D721Med (cell line): ENCODE results near the gene RPL10L.

Experiments used
- DNase-seq: peaks from one replicate; pipeline ENCODE4 v3.0.0; 2011; ENCODE audit warnings: low spot score; ENCODE audit not compliant: insufficient read length
- FAIRE-seq: peaks from 2 replicates; lab custom pipeline; 2011; peaks lifted over from hg19 to GRCh38; lab: Jason Lieb, UNC
- TF ChIP-seq, protein P1 (sequence below): IDR thresholded peaks from 2 replicates; pipeline ENCODE4 v1.5.1; 2012; ENCODE audit warnings: mild to moderate bottlenecking, control low read depth; ENCODE audit not compliant: insufficient read depth; ENCODE audit errors: missing control alignments

Gene RPL10L

GRCh38 chr14:46651526-46652144 lies at the start of gene RPL10L:
TSS of gene RPL10L (minus strand) at chr14:46651781. CDS start at chr14:46651736, 45 bp downstream.
- DNase-seq (no peak), FAIRE-seq (no peak)

GRCh38 chr14:46691819-46692218 lies 40.2 kb upstream of the RPL10L start:
- TF ChIP-seq, protein P1, sequence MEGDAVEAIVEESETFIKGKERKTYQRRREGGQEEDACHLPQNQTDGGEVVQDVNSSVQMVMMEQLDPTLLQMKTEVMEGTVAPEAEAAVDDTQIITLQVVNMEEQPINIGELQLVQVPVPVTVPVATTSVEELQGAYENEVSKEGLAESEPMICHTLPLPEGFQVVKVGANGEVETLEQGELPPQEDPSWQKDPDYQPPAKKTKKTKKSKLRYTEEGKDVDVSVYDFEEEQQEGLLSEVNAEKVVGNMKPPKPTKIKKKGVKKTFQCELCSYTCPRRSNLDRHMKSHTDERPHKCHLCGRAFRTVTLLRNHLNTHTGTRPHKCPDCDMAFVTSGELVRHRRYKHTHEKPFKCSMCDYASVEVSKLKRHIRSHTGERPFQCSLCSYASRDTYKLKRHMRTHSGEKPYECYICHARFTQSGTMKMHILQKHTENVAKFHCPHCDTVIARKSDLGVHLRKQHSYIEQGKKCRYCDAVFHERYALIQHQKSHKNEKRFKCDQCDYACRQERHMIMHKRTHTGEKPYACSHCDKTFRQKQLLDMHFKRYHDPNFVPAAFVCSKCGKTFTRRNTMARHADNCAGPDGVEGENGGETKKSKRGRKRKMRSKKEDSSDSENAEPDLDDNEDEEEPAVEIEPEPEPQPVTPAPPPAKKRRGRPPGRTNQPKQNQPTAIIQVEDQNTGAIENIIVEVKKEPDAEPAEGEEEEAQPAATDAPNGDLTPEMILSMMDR, result no peak
- DNase-seq (no peak), FAIRE-seq (no peak)

More at GRCh38 chr14:46651526-46652144, at the start of gene RPL10L:
- TF ChIP-seq, protein P1, result no peak

GRCh38 chr14:46686652-46687051 lies 35.1 kb upstream of the RPL10L start:
- TF ChIP-seq, protein P1, result no peak

GRCh38 chr14:46672128-46672527 lies 20.5 kb upstream of the RPL10L start:
- FAIRE-seq (no peak), DNase-seq (no peak)
- TF ChIP-seq, protein P1, result no peak

More at GRCh38 chr14:46686652-46687051, 35.1 kb upstream of the RPL10L start:
- DNase-seq (no peak), FAIRE-seq (no peak)

DNA sequence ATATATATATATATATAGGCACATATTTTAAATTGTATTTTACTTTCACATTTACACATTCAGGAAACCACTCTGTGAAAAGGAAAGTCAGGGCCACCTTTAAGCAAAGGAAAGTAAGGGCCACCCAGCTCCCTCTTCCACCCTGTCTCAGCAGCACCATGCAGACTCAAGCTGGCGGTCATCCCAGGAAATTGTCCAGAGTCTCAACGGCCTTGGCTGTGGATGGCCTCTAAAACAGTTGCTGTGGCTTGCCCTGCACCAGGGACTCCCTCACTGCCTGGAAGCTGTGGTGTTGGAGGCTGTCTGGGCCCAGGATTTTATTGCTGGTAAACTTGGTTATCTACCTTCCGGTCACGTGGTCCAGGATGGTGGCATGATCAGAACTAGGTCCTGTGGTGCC lies 11.8 kb upstream of the RPL10L start:
- DNase-seq (no peak), FAIRE-seq (no peak)
- TF ChIP-seq, protein P1, result no peak

- FAIRE-seq (no peak), DNase-seq (no peak)
- TF ChIP-seq, protein P1, result no peak
Observed at GRCh38 chr14:46661728-46662127, 10.1 kb upstream of the RPL10L start.

DNA sequence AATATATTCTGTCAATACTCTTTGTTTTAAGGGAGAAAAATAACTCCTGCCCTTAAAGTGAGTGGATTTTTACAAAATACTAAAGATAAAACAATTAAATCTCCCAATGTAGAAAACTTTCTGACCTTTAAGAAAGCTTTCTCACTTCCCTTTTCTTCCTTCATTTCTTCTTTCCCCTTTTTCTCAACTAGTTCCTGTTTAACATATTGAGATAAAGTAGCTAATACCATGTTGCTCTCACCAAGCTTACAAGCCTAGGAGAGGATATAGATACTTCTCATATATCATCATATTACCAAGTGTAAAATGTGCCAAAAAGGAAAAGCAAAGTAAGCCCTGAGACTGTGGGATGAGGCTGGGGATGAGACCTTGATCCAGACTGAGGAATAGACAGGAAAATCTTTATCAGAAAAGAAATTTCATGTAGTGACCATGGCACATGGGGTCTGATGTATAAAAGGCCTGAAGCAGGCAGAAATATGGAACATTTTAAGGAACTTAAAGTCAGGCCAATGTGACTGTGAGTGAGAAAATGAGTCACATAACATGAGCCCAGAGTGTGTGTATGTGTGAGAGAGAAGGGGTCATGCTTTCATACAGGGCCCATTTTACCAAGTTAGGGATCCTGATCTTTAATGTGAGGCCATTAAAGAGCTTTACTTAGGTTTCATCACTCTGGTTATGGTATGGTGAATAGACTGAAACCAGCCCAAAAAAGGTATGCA lies 1.6 kb upstream of the RPL10L start:
- TF ChIP-seq, protein P1, result no peak
- no peak for FAIRE-seq
- DNase-seq, result no peak
